Loucy (cell line): ENCODE data around the gene ANKRD65.
"Not testable (repeated sequence)": the region's sequence is repeated elsewhere in the genome, so short reads cannot be mapped to it uniquely, and the experiment has no call there.

Experiments used
- H2AFZ ChIP-seq: fragments of 200-600 bp; sonication (generic); 2 replicates; pipeline ENCODE4 v1.6.0; 2016; ENCODE audit warnings: antibody characterized with exemption, mild to moderate bottlenecking, low read length, moderate library complexity
- H3F3A ChIP-seq: fragments of 200-600 bp; 2 replicates; pipeline ENCODE4 v1.6.0; 2016; ENCODE audit warnings: antibody characterized with exemption, low read depth, mild to moderate bottlenecking
- H3K27me3 ChIP-seq: fragments of 200-600 bp; sonication (generic); 2 replicates; pipeline ENCODE4 v1.6.1; 2014; ENCODE audit warnings: low read length, mild to moderate bottlenecking; ENCODE audit not compliant: insufficient read depth, poor library complexity, severe bottlenecking
- H3K36me3 ChIP-seq: fragments of 200-600 bp; sonication (generic); 2 replicates; pipeline ENCODE4 v1.6.1; 2016; ENCODE audit warnings: low read length; ENCODE audit not compliant: insufficient read depth
- H3K4me1 ChIP-seq: fragments of 200-600 bp; sonication (generic); 2 replicates; pipeline ENCODE4 v1.5.1; 2014; ENCODE audit warnings: low read length, mild to moderate bottlenecking; ENCODE audit not compliant: insufficient read depth, poor library complexity, severe bottlenecking
- H3K4me2 ChIP-seq: fragments of 200-600 bp; sonication (generic); 2 replicates; pipeline ENCODE4 v1.6.0; 2014; ENCODE audit warnings: antibody characterized with exemption, low read length, low read depth, mild to moderate bottlenecking; ENCODE audit not compliant: poor library complexity, severe bottlenecking
- H3K4me3 ChIP-seq: fragments of 200-600 bp; sonication (generic); 2 replicates; pipeline ENCODE4 v1.5.1; 2014; ENCODE audit warnings: low read length, mild to moderate bottlenecking, mixed read lengths; ENCODE audit not compliant: poor library complexity, severe bottlenecking
- H3K79me2 ChIP-seq: fragments of 200-600 bp; sonication (generic); 2 replicates; pipeline ENCODE4 v1.6.1; 2014; ENCODE audit warnings: low read length; ENCODE audit not compliant: insufficient read depth
- H3K9ac ChIP-seq: fragments of 200-600 bp; sonication (generic); 2 replicates; pipeline ENCODE4 v1.6.0; 2014; ENCODE audit warnings: mild to moderate bottlenecking, low read depth, low read length, moderate library complexity; ENCODE audit not compliant: poor library complexity, severe bottlenecking
- H3K9me2 ChIP-seq: fragments of 200-600 bp; sonication (generic); replicated peaks from 2 replicates; pipeline ENCODE4 v1.6.1; 2016; ENCODE audit warnings: low read depth, low read length, mixed read lengths
- H3K9me3 ChIP-seq: fragments of 200-600 bp; sonication (generic); 2 replicates; pipeline ENCODE4 v1.6.1; 2014; ENCODE audit warnings: mild to moderate bottlenecking, antibody characterized with exemption, low read length, low read depth; ENCODE audit not compliant: insufficient read depth
- H4K20me1 ChIP-seq: fragments of 200-600 bp; sonication (generic); 2 replicates; pipeline ENCODE4 v1.6.0; 2014; ENCODE audit warnings: antibody characterized with exemption, low read length, mild to moderate bottlenecking; ENCODE audit not compliant: insufficient read depth, poor library complexity, severe bottlenecking
- EZH2phosphoT487 ChIP-seq: fragments of 200-600 bp; IDR thresholded peaks from 2 replicates; pipeline ENCODE4 v1.6.1; 2018; ENCODE audit warnings: antibody characterized with exemption, mild to moderate bottlenecking, moderate library complexity, borderline replicate concordance
- TF ChIP-seq, protein P1 (sequence below): fragments of 200-600 bp; sonication (generic); conservative IDR thresholded peaks from 2 replicates; pipeline ENCODE4 v1.5.1; 2014; ENCODE audit warnings: mild to moderate bottlenecking, antibody characterized with exemption, low read length

Gene ANKRD65

DNA sequence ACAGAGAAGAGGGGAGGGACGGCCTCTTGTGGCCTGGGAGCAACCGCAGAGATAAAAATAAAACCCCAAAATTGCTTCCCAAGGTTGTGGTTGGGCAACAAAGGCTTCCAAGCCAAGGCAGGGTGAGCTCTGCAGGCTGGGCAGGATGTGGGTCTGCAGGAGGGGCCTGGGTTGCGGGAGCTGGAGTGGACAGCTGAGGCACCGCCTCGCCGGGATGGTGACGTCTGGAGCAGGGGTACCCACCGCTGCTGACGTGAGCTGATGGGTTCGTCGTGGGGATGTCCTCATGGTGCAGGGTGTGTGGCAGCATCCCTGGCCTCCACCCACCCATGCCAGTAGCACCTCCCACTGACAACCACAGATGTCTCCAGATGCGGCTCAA lies 49.7 kb downstream of the ANKRD65 start:
- Histone ChIP-seq H3K9me2 (no peaks in the 10 kb centered on the region), H3K9ac (peak overlapping the region; percentile 16), H3K4me2 (peak overlapping the region; percentile 99), H3K4me3 (peak overlapping the region; percentile 66), H4K20me1 (peaks cover 26% of the 10 kb centered on the region), H3K4me1 (peaks cover 33% of the 10 kb centered on the region), H3F3A (no peaks in the 10 kb centered on the region), H3K27me3 (no peaks in the 10 kb centered on the region), H3K36me3 (no peaks in the 10 kb centered on the region), H2AFZ (no peak overlapping the region), H3K79me2 (peaks cover 34% of the 10 kb centered on the region), H3K9me3 (no peaks in the 10 kb centered on the region; the same call in 1 of the 2 replicates)
- TF ChIP-seq, protein P1, sequence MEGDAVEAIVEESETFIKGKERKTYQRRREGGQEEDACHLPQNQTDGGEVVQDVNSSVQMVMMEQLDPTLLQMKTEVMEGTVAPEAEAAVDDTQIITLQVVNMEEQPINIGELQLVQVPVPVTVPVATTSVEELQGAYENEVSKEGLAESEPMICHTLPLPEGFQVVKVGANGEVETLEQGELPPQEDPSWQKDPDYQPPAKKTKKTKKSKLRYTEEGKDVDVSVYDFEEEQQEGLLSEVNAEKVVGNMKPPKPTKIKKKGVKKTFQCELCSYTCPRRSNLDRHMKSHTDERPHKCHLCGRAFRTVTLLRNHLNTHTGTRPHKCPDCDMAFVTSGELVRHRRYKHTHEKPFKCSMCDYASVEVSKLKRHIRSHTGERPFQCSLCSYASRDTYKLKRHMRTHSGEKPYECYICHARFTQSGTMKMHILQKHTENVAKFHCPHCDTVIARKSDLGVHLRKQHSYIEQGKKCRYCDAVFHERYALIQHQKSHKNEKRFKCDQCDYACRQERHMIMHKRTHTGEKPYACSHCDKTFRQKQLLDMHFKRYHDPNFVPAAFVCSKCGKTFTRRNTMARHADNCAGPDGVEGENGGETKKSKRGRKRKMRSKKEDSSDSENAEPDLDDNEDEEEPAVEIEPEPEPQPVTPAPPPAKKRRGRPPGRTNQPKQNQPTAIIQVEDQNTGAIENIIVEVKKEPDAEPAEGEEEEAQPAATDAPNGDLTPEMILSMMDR: no peak
- TF ChIP-seq EZH2phosphoT487: no peak

DNA sequence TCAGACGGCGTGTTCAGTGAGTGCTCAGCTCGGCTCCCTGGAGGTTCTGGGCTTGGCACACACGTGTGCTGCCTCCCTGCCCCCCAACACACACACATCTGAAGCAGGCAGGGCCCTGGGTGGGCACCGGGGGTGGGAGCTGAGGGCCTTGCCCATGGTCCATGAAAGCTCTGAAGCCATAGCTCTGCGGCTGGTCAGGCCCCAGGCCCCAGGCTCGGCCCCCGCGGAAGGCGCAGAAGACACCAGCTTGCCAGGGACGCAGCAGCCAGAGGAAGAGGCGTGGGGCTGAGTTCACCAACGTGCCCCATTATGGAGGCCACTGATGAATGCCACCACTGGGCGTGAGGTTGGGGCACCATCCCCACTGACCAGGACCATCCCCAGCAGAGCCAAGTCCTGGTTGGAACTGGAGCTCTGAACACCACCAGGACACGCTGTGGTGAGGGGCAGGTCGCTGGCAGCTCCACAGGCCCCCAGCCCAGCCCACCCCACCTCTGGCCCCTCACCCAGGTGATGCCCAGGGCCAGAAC lies 50.2 kb downstream of the ANKRD65 start:
- H3K79me2 ChIP-seq: peaks cover 29% of the 10 kb centered on the region
- no peaks in the 10 kb centered on the region for H3F3A ChIP-seq
- peaks cover 28% of the 10 kb centered on the region for H3K4me1 ChIP-seq
- no peak overlapping the region for H3K9ac ChIP-seq
- H3K27me3 ChIP-seq: no peaks in the 10 kb centered on the region
- H3K9me2 ChIP-seq: no peaks in the 10 kb centered on the region
- H2AFZ ChIP-seq: no peak overlapping the region
- no peaks in the 10 kb centered on the region; the same call in 1 of the 2 replicates for H3K9me3 ChIP-seq
- H3K36me3 ChIP-seq: no peaks in the 10 kb centered on the region
- TF ChIP-seq EZH2phosphoT487: no peak
- TF ChIP-seq, protein P1: no peak
- peak overlapping the region; percentile 99 for H3K4me2 ChIP-seq
- no peak overlapping the region for H3K4me3 ChIP-seq
- peaks cover 26% of the 10 kb centered on the region for H4K20me1 ChIP-seq

DNA sequence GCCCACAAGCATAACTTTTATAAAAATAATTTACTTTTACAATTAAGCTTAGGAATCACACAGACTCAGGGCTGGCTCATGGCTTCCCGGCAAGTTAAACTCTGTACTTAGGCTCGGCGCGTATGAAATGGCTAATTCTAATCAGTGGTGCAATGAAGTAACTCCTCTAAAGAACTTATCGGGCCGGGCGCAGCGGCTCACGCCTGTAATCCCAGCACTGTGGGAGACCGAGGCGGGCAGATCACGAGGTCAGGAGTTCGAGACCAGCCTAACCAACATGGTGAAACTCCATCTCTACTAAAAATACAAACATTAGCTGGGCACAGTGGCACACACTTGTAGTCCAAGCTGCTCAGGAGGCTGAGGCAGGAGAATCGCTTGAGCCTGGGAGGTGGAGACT lies 51.0 kb downstream of the ANKRD65 start:
- not testable (repeated sequence) for H3K27me3 ChIP-seq, H3K4me3 ChIP-seq, H2AFZ ChIP-seq, H3K4me2 ChIP-seq, H3K9ac ChIP-seq, H3K36me3 ChIP-seq, H3F3A ChIP-seq, H3K9me3 ChIP-seq, H3K9me2 ChIP-seq
- Histone ChIP-seq H3K79me2 (peaks cover 29% of the 10 kb centered on the region), H4K20me1 (peaks cover 26% of the 10 kb centered on the region), H3K4me1 (peaks cover 28% of the 10 kb centered on the region)
